ENCODE measurements around the gene GDPD1. TPM values are rescaled to one million over a fixed set of nuclear protein-coding genes. Genes with fewer than 3 reads are reported as not detected.
"Not testable (repeated sequence)": the region's sequence is repeated elsewhere in the genome, so short reads cannot be mapped to it uniquely, and the experiment has no call there.

Gene GDPD1
- 3.2 and 5.0 TPM in 2 replicates for total RNA-seq

DNA sequence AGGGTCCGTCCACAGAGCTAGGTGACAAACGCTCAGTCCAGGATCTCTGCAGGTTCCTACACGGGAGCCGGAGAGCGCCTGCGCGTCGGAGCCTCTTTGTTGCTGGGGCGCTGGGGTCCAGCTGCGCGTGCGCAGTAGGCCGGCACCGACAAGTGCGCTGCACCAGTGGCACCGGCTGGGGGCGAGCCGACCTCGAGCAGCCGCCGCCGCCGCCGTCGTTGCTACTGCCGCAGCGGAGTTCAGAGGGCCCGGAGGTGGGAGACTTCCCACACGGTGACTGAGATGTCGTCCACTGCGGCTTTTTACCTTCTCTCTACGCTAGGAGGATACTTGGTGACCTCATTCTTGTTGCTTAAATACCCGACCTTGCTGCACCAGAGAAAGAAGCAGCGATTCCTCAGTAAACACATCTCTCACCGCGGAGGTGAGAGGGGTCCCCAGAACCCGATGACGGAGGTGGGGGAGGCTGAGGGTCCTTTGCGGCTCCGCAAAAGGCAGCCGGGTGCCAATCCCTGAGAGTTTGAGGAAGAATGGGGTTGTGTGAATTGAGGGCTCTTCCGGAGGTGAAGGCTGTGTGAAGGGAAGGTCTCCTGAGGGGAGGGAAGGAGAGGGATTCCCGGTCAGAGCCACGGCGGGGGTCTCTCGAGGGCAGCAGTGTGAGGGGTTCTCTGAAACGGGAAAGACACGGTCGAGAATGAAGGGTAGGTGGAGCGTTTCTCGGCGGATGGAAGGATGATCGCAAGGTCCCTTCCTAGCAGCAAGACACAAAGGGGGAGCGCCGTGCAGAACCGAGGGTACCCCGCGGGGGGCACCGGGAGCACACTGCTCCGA lies at the start of gene GDPD1:
TSS of gene GDPD1 (plus strand) at position 184 of the 831 bp plus-strand sequence. CDS start at position 283, 99 bp downstream.
- peak; percentile 69 for DNase-seq (ENCODE audit: low read depth, low spot score)

DNA sequence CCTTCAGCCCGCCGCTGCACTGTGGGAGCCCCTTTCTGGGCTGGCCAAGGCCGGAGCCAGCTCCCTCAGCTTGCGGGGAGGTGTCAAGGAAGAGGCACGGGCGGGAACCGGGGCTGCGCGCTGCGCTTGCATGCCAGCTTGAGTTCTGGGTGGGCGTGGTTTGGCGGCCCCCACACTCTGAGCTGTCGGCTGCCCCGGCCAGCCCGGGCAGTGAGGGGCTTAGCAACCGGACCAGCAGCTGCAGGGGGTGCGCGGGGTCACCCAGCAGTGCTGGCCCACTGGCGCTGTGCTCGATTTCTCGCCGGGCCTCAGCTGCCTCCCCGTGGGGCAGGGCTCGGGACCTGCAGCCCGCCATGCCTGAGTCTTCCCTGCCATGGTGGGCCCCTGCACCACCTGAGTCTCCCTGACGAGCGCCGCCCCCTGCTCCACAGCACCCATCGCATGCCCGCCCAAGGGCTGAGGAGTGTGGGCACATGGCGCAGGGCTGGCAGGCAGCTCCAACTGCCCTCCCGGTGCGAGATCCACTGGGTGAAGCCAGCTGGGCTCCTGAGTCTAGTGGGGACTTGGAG lies 47.8 kb upstream of the GDPD1 start:
- DNase-seq (ENCODE audit: low read depth, low spot score) = no peak

DNA sequence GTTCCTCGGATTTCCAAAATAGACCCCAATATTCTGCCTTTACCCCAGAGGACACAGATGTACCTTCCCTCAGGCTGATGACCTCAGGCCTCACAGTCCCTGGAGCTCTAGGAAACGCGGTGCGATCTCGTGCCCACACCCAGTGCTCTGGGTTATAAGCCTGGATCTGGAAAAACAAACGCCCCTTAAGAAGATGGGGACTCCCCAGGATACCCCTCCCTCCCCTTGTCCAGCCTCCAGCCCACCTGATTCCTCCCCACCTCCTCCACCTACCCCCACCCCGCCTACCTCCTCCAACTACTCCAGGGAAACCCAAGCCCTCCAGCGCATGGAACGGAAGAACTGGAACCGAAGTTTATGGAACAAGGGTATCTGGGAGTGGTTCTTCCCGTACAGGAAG lies 45.6 kb upstream of the GDPD1 start:
- no peak for DNase-seq (ENCODE audit: low read depth, low spot score)

DNA sequence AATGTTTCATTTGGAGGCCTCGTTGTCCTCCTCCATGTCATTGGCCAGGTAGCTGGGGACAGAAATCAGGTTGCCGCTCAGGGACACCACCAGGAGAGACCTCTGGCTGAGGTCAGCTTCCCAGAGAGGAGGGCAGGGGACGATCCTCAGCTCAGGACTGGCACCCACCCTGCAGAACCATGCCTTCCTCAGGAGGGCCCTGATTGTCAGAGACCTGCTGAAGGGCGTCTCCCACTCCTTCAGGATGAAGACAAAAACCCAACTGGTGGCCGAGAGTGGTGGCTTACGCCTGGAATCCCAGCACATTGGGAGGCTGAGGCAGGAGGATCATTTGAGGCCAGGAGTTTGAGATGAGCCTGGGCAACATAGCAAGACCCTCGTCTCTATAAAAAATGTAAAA lies 45.2 kb upstream of the GDPD1 start:
- DNase-seq (ENCODE audit: low read depth, low spot score) = no peak

DNA sequence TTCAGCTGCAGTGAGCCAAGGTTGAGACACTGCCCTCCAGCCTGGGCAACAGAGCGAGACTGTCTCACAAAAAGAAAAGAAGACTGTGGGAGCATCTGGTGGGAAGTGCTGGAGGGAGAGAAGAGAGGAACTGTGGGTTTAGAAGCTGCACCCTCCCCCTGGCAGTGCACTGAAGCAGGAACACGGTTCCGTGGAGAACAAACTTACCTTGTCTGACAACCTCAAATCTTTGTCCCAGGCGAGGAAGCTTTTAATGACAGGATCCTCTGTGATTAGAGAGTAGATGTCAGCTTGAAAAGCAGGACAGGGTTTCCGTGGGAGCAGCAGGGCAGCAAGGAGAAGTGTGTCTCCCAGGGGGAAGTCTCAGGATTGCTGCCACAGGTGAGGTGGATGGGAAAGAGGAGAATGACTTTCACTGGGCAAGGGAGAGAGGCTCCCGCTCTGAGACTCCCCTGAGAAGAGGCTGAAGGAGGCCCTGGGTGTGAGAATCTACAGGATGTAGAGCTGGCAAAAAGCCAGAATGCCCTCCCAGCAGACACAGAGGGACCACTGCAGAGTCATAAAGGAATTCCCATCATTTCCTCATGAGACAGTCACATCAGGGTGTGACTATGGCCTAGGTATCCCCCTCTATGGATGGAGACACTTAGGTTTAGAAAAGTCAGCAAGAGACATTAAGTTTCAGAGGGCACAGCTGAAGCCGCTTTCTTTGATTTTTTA lies 41.9 kb upstream of the GDPD1 start:
- no peak for DNase-seq (ENCODE audit: low read depth, low spot score)

DNA sequence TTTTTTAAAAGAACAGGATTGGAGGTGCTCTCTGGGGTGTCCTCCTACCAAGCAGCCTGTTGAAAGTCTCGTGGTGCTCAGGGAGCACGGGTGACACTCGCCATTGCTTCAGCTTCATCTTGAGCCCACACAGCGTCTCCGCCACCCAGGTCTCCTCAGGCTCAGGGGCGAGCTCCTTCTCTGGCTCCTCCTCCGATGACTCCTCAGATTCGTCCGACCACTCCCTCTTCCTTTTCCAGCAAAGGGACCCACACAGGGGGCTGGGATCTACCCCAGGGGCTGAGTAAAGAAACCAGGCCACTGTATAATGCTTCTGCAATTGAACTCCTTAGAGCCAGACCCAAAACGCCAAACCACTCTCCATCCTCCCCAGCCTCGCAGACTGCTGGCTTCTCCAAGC lies 40.7 kb upstream of the GDPD1 start:
- not testable (repeated sequence) for DNase-seq (ENCODE audit: low read depth, low spot score)

DNA sequence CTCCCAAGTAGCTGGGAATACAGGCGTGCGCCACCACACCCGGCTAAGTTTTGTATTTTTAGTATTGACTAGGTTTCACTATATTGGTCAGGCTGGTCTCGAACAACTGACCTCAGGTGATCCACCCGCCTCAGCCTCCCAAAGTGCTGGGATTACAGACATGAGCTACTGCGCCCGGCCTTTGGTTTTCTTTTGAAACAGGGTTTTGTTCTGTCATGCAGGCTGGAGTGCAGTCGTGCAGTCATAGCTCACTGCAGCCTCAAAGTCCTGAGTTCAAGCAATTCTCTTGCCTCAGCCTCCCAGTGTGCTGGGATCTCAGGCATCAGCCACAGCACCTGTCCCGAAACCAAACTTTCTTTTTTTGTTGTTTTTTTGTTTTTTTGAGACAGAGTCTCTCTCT lies 39.7 kb upstream of the GDPD1 start:
- DNase-seq (ENCODE audit: low read depth, low spot score) = no peak

DNA sequence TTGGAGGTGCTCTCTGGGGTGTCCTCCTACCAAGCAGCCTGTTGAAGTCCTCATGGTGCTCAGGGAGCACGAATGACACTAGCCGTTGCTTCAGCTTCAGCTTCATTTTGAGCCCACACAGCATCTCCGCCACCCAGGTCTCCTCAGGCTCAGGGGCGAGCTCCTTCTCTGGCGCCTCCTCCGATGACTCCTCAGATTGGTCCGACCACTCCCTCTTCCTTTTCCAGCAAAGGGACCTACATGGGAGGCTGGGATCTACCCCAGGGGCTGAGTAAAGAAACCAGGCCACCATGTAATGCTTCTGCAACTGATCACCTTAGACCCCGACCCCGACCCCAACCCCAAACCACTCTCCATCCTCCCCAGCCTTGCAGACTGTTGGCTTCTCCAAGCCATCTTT lies 38.8 kb upstream of the GDPD1 start:
- DNase-seq (ENCODE audit: low read depth, low spot score) = no peak

DNA sequence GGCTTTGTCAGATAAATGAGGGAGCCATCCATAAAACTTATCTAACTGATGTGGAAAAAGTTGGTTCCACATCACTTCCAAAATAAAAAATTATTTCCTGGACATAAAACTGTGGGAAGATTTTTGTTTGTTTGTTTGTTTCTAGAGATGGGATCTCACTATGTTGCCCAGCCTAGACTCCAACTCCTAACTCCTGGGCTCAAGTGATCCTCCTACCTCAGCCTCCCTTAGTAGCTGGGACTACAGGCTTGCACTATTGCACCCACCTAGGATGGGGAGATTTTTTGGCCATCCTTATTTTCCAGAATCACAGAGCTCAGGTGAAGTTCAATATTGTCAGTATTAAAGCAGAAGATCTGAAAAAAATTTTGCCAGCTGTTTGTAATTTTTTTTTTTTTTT lies 34.3 kb upstream of the GDPD1 start:
- DNase-seq (ENCODE audit: low read depth, low spot score) = no peak

DNA sequence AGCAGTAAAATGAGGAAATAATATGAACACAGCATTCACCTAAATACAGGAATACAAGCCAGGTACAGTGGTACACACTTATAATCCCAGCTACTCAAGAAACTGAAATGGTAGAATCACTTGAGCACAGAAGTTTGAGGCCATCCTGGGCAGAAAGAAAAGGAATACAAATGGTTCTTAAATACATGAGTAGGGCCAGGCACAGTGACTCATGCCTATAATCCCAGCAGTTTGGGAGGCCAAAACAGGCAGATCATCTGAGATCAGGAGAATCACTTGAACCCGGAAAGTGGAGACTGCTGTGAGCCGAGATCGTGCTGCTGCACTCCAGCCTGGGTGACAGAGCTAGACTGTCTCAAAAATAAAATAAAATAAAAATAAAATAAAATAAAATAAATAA lies 33.5 kb upstream of the GDPD1 start:
- DNase-seq (ENCODE audit: low read depth, low spot score) = no peak

DNA sequence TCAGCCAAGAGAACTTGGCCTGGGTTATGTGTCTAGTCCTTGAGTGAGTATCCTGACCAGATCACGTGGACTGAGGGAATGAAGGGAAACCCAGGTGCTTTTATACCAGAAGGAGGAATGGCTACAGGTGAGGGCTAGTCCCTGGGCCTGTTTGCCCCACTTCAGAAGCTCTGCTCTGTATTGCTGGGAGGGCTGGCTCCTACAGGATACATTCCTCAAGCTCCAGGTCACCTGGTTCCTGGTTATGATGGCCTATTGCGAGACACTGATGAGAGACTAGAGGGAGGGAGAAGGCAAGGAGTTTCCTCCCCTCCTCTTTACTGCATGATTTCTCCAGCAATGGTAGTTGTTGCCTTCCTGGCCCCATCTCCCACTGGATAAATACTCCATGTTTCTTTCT lies 29.5 kb upstream of the GDPD1 start:
- DNase-seq (ENCODE audit: low read depth, low spot score) = no peak

DNA sequence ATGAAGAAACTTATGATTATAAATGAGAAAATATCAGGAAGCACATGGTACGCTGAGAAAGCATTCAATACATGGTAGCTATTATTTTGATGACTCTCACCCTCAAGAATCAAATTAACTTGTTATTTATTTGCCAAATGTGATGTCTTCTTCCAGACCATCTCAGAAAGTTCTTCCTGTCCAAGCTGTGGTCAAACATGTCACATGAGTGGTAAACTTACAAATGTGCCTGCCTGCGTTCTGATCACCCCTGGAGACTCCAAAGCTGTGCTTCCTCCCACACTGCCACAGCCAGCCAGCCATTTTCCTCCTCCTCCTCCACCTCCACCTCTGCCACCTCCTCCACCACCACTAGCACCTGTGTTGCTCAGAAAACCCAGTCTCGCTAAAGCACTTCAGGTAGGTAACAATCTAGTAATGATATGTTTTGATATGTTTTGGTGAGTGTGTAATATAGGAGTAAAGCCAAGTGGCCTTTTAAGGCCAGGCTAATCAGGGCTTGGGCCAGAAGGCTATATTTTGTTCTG lies 26.9 kb upstream of the GDPD1 start:
- DNase-seq (ENCODE audit: low read depth, low spot score) = no peak

DNA sequence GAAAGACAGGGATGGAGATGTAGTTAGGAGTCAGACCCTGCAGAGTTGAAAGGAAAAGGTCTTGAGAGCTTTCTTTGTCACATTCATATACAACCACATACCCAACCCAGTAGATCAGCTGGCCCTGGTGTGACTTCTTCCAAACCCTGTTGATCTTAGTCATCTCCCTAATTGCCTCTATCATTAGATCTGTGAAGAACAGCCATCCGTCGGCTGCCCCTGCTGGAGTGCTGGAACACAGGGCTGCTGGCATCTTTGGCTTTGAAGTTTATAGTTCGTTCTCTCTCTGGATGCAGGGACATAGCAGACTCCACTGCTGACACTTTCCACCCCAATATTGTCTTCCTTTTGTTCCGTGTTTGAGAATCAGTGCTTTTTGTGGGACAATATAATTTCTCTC lies 20.9 kb upstream of the GDPD1 start:
- no peak for DNase-seq (ENCODE audit: low read depth, low spot score)

DNA sequence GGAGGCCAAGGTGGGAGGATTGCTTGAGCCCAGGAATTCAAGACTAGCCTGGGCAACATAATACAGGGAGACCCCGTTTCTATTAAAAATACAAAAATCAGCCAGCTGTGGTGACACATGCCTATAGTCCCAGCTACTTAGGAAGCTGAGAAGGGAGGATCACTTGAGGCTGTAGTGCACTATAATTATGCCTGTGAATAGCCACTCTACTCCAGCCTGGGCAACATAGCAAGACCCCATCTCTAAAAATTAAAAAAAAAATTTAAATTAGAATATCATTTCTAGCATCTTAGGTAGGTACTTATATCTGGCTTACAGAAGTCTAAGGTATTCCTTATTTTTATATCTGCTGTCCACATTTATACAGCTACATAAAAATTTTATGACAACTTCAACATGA lies 18.0 kb upstream of the GDPD1 start:
- no peak for DNase-seq (ENCODE audit: low read depth, low spot score)

DNA sequence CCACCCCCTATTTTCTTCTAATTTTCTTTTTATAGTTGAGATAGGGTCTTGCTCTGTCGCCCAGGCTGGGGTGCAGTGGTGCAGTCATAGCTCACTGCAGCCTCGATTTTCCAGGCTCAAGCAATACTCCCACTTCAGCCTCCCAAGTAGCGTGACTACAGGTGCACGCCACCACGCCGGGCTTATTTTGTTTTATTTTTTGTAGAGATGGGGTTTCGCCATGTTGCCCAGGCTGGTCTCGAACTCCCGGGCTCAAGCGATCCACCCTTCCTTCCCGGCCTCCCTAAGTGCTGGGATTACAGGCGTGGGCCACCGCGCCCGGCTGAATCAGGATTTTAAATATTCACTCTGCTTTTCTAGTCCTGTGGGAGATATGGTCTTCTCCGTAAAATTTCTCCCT lies 941 bp upstream of the GDPD1 start:
- DNase-seq (ENCODE audit: low read depth, low spot score) = no peak

DNA sequence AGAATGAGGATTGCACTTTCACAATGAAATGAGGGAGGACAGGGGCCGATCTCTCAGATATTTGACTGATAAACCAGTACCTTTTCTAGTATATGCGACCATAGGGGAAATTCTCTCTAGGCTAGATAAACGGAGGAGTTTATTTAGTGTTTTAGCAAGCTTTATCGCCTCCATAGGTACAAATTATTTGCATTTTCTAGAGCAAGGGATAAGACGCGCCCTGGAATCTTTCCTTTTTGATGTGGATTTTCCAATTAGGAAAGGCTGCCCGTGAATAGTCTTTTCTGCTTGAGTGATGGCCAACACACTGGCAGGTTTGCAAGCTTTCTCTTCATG lies 351 bp upstream of the GDPD1 start:
- no peak for DNase-seq (ENCODE audit: low read depth, low spot score)

DNA sequence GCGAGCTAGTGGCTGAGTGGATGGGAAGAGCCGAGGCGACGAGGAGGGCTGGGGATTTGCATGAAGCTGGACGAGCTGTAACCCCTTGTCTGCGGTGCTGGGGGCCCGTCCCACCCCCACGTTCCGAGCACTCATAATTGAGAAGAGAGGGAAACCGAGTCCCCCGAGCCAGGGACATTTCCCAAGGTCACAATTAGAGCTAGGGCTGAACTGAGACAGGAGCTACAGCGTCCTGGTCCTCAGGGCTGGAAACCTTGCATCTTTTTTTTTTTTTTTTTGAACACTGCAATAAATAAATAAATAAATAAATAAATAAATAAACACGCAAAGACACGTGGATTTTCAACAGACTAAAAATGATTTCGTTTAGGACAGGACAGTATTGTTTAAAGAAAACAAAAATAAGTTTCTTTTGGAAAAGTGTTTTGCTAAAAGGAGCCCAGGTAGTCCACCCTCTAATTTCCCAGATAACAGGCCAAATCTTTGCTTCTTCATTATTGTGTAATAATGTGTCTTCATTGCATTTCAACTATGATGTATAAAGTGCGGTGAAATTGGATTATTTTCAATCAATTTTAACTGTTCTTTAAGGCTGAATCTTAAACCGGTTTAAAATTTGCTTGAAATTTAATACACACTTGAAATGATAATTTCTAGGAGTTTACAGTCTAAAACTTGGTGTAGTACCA lies 992 bp downstream of the GDPD1 start:
- no peak for DNase-seq (ENCODE audit: low read depth, low spot score)

DNA sequence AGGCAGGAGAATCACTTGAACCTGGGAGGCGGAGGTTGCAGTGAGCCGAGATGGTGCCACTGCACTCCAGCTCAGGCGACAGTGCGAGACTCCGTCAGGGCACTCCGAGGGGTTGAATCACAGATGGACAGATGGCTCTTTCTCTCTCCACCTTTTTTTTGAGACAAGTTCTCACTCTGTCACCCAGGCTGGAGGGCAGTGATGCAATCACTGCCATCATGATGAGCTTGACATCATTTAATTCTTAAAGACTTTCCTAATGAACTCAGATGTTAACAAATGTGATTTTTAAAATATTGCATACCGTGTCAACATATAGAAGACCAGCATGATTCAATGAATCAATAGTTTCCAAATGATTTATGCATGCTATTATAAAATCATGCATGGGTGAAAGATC lies 3.5 kb downstream of the GDPD1 start:
- no peak for DNase-seq (ENCODE audit: low read depth, low spot score)

DNA sequence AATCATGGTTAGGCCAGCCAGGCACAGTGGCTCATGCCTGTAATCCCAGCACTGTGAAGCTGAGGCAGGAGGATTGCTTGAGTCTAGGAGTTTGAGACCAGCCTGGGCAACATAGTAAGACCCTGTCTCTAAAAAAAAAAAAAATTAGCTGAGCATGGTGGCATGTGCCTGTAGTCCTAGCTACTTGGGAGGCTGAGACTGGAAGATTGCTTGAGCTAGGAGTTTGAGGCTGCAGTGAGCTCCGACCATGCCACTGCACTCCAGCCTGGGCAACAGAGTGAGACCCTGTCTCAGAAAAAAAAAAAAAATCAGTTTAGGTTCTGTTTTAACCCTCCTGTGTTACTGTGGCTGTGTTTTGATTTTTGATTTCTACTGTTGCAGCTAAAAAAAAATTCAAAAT lies 8.3 kb downstream of the GDPD1 start:
- not testable (repeated sequence) for DNase-seq (ENCODE audit: low read depth, low spot score)

DNA sequence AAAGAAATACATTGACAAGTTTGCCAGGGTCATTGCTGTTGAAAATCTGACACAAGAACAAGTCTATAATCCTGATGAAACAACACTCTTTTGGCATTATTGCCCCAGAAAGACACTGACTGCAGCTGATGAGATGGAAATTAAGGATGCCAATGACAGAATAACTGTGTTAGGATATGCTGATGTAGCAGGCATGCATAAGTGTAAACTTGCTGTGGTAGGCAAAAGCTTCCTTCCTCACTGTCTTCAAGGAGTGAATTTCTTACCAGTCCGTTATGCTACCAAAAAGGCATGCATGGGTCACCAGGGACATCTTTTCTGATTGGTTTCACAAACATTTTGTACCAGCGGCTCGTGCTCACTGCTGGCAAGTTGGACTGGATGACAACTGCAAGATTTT lies 10.5 kb downstream of the GDPD1 start:
- DNase-seq (ENCODE audit: low read depth, low spot score) = no peak

DNA sequence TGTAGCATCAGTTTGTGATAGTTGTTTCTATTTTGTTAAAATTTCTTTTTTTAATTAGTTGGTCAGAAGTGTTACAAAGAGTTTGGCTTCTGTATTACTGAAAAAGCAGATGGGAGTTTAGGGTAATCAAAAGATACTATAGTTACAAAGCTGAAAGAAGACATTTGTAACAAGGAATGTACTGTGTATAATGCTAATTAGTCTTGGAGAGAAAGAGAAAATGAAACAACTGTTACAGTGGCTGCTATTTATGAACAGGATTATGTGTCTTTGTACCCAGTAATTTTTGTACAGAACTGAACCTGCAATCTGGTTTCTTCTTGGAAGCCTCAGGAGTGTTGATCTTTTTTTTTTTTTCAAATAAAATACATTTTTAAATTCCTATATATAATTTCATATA lies 14.3 kb downstream of the GDPD1 start:
- DNase-seq (ENCODE audit: low read depth, low spot score) = no peak

DNA sequence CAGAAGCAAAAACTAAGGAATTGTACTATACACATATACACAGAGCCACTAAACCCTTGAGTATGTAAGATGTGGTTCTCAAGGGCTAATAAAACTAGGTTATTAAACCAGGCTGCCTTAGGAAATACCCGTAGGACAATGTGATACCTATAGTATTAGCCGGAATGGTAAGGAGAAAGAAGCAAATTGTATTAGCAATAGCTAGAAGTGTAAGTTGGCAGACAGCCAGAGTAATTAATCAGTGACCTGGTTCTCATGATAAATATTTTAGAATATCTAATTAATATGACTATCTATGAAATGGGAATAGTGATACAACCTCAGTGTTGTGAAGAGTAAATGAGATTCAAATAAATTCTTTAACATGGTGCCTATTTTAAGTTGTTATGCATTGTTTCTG lies 18.6 kb downstream of the GDPD1 start:
- DNase-seq (ENCODE audit: low read depth, low spot score) = no peak

Data from pulmonary artery endothelial cell (primary cell).